HL-60 (cell line): ENCODE data around the gene BLNK.

ENCODE experiments used
- POLR2AphosphoS5 ChIP-seq: IDR thresholded peaks from 2 replicates; pipeline ENCODE4 v1.6.1; 2012; ENCODE audit warnings: low read depth
- TF ChIP-seq, protein P1 (sequence below): IDR thresholded peaks from one replicate; pipeline ENCODE4 v1.5.1; 2011; ENCODE audit warnings: low read length, control low read depth, inconsistent platforms; ENCODE audit not compliant: insufficient read depth
- TF ChIP-seq, protein P2 (sequence below): IDR thresholded peaks from 2 replicates; pipeline ENCODE4 v1.6.1; 2012; ENCODE audit warnings: low read depth; ENCODE audit not compliant: insufficient replicate concordance

DNA sequence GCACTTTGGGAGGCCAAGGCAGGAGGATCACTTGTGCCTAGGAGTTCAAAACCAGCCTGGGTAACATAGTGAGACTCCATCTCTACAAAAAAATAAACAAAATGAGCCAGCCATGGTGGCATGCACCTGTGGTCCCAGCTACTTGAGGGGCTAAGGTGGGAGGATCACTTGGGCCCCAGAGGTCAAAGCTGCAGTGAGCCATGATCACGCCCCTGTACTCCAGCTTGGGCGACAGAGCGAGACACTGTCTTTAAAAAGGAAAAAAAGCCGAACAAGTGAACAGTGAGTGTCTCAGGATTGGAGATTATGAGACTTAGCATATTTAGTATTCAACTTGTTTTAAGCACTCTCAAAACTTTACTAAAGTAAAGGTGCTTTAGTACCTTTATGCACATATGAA, 28.1 kb downstream of the BLNK start:
- TF ChIP-seq, protein P1, sequence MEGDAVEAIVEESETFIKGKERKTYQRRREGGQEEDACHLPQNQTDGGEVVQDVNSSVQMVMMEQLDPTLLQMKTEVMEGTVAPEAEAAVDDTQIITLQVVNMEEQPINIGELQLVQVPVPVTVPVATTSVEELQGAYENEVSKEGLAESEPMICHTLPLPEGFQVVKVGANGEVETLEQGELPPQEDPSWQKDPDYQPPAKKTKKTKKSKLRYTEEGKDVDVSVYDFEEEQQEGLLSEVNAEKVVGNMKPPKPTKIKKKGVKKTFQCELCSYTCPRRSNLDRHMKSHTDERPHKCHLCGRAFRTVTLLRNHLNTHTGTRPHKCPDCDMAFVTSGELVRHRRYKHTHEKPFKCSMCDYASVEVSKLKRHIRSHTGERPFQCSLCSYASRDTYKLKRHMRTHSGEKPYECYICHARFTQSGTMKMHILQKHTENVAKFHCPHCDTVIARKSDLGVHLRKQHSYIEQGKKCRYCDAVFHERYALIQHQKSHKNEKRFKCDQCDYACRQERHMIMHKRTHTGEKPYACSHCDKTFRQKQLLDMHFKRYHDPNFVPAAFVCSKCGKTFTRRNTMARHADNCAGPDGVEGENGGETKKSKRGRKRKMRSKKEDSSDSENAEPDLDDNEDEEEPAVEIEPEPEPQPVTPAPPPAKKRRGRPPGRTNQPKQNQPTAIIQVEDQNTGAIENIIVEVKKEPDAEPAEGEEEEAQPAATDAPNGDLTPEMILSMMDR = no peak
- TF ChIP-seq POLR2AphosphoS5 = no peak
- TF ChIP-seq, protein P2, sequence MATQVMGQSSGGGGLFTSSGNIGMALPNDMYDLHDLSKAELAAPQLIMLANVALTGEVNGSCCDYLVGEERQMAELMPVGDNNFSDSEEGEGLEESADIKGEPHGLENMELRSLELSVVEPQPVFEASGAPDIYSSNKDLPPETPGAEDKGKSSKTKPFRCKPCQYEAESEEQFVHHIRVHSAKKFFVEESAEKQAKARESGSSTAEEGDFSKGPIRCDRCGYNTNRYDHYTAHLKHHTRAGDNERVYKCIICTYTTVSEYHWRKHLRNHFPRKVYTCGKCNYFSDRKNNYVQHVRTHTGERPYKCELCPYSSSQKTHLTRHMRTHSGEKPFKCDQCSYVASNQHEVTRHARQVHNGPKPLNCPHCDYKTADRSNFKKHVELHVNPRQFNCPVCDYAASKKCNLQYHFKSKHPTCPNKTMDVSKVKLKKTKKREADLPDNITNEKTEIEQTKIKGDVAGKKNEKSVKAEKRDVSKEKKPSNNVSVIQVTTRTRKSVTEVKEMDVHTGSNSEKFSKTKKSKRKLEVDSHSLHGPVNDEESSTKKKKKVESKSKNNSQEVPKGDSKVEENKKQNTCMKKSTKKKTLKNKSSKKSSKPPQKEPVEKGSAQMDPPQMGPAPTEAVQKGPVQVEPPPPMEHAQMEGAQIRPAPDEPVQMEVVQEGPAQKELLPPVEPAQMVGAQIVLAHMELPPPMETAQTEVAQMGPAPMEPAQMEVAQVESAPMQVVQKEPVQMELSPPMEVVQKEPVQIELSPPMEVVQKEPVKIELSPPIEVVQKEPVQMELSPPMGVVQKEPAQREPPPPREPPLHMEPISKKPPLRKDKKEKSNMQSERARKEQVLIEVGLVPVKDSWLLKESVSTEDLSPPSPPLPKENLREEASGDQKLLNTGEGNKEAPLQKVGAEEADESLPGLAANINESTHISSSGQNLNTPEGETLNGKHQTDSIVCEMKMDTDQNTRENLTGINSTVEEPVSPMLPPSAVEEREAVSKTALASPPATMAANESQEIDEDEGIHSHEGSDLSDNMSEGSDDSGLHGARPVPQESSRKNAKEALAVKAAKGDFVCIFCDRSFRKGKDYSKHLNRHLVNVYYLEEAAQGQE = no peak
